ENCODE results near the gene UBE2O. TPM values are rescaled to one million over a fixed set of nuclear protein-coding genes. Genes with fewer than 3 reads are reported as not detected.

Gene UBE2O
- total RNA-seq, 1 experiment from 2014 or later: 19.5 TPM

DNA sequence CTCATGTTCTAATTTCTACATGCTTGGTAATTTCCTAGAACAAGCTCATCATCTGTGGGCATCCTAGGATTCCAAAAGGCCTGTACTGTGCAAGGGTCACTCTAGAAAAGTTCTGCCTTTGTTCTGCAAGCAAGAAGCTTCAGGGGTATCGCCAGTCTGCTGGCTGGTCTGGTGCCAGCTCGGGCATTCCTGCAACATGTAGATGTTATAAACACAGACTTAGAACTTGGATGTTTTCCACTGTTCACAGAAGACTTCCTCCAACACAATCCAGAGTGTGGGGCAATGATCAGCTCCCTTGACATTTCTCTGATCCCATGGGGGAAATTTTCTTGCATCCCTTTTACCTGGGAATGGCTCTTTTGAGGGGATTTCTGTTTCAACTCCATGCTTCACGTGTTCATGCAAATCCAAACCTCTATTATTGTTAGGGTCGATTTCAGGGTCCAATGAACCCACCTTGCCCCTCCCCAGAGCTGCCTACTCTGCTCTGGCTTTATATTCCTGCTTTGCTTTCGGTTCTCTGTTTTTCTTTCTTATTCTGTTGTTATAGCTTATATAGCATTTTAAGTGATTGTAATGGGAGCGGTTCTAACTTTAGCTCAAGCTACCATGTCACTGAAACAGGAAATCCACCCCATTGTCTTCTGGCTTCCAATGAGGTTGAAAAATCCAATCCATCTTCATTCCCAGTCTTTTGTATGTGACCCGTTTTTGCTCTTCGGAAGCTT is 25.3 kb downstream of the UBE2O start:
- TF ChIP-seq, protein P1, sequence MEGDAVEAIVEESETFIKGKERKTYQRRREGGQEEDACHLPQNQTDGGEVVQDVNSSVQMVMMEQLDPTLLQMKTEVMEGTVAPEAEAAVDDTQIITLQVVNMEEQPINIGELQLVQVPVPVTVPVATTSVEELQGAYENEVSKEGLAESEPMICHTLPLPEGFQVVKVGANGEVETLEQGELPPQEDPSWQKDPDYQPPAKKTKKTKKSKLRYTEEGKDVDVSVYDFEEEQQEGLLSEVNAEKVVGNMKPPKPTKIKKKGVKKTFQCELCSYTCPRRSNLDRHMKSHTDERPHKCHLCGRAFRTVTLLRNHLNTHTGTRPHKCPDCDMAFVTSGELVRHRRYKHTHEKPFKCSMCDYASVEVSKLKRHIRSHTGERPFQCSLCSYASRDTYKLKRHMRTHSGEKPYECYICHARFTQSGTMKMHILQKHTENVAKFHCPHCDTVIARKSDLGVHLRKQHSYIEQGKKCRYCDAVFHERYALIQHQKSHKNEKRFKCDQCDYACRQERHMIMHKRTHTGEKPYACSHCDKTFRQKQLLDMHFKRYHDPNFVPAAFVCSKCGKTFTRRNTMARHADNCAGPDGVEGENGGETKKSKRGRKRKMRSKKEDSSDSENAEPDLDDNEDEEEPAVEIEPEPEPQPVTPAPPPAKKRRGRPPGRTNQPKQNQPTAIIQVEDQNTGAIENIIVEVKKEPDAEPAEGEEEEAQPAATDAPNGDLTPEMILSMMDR (IDR thresholded peaks at IDR 0.05; ENCODE audit: unreplicated experiment): no peak
- BruUV-seq (replicated peaks): no TSS peak
- CTCF ChIA-PET: interaction anchor here (0.5 to 1.8 kb wide), 7 partner anchors 17 to 306 kb away, joined by 3 to 13 read pairs (median 4); no protein-coding TSS in a partner anchor
- intact Hi-C loops (cut with micrococcal nuclease): no loop called here
- Mint-ChIP-seq H3K27me3 (ENCODE audit: insufficient read depth, unreplicated experiment) (no peaks in the 10 kb centered on the region), H3K4me3 (ENCODE audit: unreplicated experiment) (no peak overlapping the region), H3K36me3 (ENCODE audit: insufficient read depth, unreplicated experiment) (peaks cover 4% of the 10 kb centered on the region), H3K27ac (ENCODE audit: low read depth, unreplicated experiment) (no peak overlapping the region), H3K4me1 (ENCODE audit: insufficient read depth, unreplicated experiment) (no peaks in the 10 kb centered on the region), H3K9me3 (ENCODE audit: unreplicated experiment) (no peaks in the 10 kb centered on the region)
- peak; percentile 30 for DNase-seq (ENCODE audit: unreplicated experiment)
- POLR2A ChIA-PET: interaction anchor here (0.5 to 1.4 kb wide), 4 partner anchors 19 to 65 kb away, joined by 3 to 4 read pairs (median 3); partner anchors contain the start of gene SPHK1

DNA sequence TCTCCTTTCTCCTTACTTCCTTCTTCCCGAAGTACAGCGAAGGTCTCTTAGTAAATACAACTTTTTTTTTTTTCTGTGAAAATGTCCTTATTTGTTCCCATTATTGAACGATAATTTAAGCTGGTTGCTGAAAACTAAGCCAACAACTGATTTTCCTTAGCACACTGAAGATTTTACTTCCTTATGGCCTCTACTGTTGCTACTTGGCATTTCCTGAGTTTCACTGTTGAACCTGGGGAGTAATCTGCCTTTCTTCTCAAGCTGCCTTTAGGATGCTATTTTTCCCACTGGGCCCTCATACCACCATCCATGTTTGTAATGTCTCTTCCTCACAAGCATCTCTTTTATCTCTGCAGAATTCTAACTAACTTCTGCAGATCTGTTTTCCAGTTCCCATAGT is 26.1 kb downstream of the UBE2O start:
- TF ChIP-seq, protein P1 (IDR thresholded peaks at IDR 0.05; ENCODE audit: unreplicated experiment): no peak
- BruUV-seq (replicated peaks): no TSS peak
- H3K27ac Mint-ChIP-seq (ENCODE audit: low read depth, unreplicated experiment): no peak overlapping the region
- POLR2A ChIA-PET: interaction anchor here (0.8 to 1.4 kb wide), 2 partner anchors 20 to 66 kb away, joined by 3 read pairs; no protein-coding TSS in a partner anchor
- H3K9me3 Mint-ChIP-seq (ENCODE audit: unreplicated experiment): no peaks in the 10 kb centered on the region
- no peak for DNase-seq (ENCODE audit: unreplicated experiment)
- H3K4me3 Mint-ChIP-seq (ENCODE audit: unreplicated experiment): no peak overlapping the region
- intact Hi-C loops (cut with micrococcal nuclease): no loop called here
- CTCF ChIA-PET: interaction anchor here (0.5 to 1.8 kb wide), 5 partner anchors 18 to 40 kb away, joined by 3 to 13 read pairs (median 4); no protein-coding TSS in a partner anchor
- no peaks in the 10 kb centered on the region for H3K4me1 Mint-ChIP-seq (ENCODE audit: insufficient read depth, unreplicated experiment)
- no peaks in the 10 kb centered on the region for H3K27me3 Mint-ChIP-seq (ENCODE audit: insufficient read depth, unreplicated experiment)
- peaks cover 2% of the 10 kb centered on the region for H3K36me3 Mint-ChIP-seq (ENCODE audit: insufficient read depth, unreplicated experiment)

DNA sequence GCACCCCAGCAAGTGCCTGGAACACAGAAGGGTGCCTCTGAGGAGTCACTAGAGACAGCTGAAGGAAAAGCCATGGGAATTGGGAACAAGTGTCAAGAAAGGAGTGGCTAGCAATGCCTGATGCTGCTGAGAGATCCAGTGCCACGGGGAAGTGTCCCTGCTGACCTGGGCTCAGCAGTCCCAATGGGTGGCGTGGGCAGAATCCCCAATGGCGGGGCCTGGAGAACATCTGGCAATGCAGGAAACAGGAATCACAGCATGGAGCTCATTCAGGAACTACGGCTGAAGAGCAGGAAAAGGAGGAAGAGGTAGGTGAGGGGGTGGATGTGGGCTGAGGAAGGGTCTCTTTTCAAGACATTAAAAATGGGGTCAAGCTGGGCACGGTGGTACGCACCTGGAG is 30.1 kb downstream of the UBE2O start:
- H3K36me3 Mint-ChIP-seq (ENCODE audit: insufficient read depth, unreplicated experiment): no peaks in the 10 kb centered on the region
- no peak overlapping the region for H3K4me3 Mint-ChIP-seq (ENCODE audit: unreplicated experiment)
- no peak overlapping the region for H3K27ac Mint-ChIP-seq (ENCODE audit: low read depth, unreplicated experiment)
- no peaks in the 10 kb centered on the region for H3K27me3 Mint-ChIP-seq (ENCODE audit: insufficient read depth, unreplicated experiment)
- intact Hi-C loops (cut with micrococcal nuclease): no loop called here
- POLR2A ChIA-PET: no interaction called here
- H3K9me3 Mint-ChIP-seq (ENCODE audit: unreplicated experiment): no peaks in the 10 kb centered on the region
- no TSS peak for BruUV-seq (replicated peaks)
- H3K4me1 Mint-ChIP-seq (ENCODE audit: insufficient read depth, unreplicated experiment): no peaks in the 10 kb centered on the region
- TF ChIP-seq, protein P1 (IDR thresholded peaks at IDR 0.05; ENCODE audit: unreplicated experiment): no peak
- DNase-seq (ENCODE audit: unreplicated experiment): no peak
- CTCF ChIA-PET: interaction anchor here (0.6 to 1.7 kb wide), 6 partner anchors 13 to 143 kb away, joined by 3 to 6 read pairs (median 3); no protein-coding TSS in a partner anchor

DNA sequence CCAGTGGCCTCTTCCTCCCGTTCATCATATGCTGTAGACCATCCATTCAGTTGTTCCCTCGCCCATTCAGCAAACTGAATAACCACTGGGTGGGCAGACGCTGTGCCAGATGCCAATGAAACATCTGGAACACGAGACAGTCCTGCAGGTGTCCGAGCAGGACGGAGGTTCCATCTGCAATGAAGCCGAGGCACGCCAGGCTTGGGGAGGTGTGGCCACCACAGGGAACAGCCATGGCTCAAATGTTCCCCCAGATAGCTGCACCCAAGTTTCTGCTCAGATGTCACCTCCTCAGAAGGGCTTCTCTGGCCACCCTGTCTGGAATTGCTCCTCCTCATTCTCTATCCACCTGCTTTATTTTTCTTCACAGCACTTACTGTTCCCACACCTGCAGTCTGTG is 30.5 kb downstream of the UBE2O start:
- intact Hi-C loops (cut with micrococcal nuclease): no loop called here

More for the DNA sequence above, 30.5 kb downstream of the UBE2O start:
- no peaks in the 10 kb centered on the region for H3K4me1 Mint-ChIP-seq (ENCODE audit: insufficient read depth, unreplicated experiment)
- H3K9me3 Mint-ChIP-seq (ENCODE audit: unreplicated experiment): no peaks in the 10 kb centered on the region
- H3K4me3 Mint-ChIP-seq (ENCODE audit: unreplicated experiment): no peak overlapping the region
- H3K27me3 Mint-ChIP-seq (ENCODE audit: insufficient read depth, unreplicated experiment): no peaks in the 10 kb centered on the region
- ChIA-PET POLR2A (no interaction called here), CTCF (interaction anchor here (0.6 to 1.7 kb wide), 4 partner anchors 12 to 31 kb away, joined by 3 to 6 read pairs (median 4); no protein-coding TSS in a partner anchor)
- H3K27ac Mint-ChIP-seq (ENCODE audit: low read depth, unreplicated experiment): no peak overlapping the region
- DNase-seq (ENCODE audit: unreplicated experiment): no peak
- no peaks in the 10 kb centered on the region for H3K36me3 Mint-ChIP-seq (ENCODE audit: insufficient read depth, unreplicated experiment)
- TF ChIP-seq, protein P1 (IDR thresholded peaks at IDR 0.05; ENCODE audit: unreplicated experiment): no peak
- no TSS peak for BruUV-seq (replicated peaks)

Measured in MCF 10A (cell line).